Sigmoid colon (tissue), 4 donors: ENCODE results near the gene GEN1.

ENCODE experiments used
- EP300 ChIP-seq, 4 donors: sonication (generic); formaldehyde crosslinking; IDR thresholded peaks; one replicate each; pipeline ENCODE4 v1.6.1; 2017; ENCODE audit warnings: antibody characterized with exemption in 4 of 4
- POLR2A ChIP-seq, 2 donors: fragments of 450-650 bp; IDR thresholded peaks; one replicate each; pipeline ENCODE4 v1.6.1; 2016; ENCODE audit warnings: antibody characterized with exemption in 2 of 2, mild to moderate bottlenecking in 2 of 2, moderate library complexity in 2 of 2
- POLR2AphosphoS5 ChIP-seq, 4 donors: sonication (generic); formaldehyde crosslinking; IDR thresholded peaks; one replicate each; pipeline ENCODE4 v1.6.1; 2017; ENCODE audit warnings: antibody characterized with exemption in 4 of 4
- TF ChIP-seq, protein P1 (sequence below), 4 experiments: fragments of 450-650 bp in 3 of 4; fragments of 200-600 bp in 1 of 4; IDR thresholded peaks; one replicate each; pipeline ENCODE4 v1.5.1; 2016 to 2019; ENCODE audit warnings: antibody characterized with exemption in 4 of 4, mild to moderate bottlenecking in 3 of 4, moderate library complexity in 2 of 4

- TF ChIP-seq, protein P1, sequence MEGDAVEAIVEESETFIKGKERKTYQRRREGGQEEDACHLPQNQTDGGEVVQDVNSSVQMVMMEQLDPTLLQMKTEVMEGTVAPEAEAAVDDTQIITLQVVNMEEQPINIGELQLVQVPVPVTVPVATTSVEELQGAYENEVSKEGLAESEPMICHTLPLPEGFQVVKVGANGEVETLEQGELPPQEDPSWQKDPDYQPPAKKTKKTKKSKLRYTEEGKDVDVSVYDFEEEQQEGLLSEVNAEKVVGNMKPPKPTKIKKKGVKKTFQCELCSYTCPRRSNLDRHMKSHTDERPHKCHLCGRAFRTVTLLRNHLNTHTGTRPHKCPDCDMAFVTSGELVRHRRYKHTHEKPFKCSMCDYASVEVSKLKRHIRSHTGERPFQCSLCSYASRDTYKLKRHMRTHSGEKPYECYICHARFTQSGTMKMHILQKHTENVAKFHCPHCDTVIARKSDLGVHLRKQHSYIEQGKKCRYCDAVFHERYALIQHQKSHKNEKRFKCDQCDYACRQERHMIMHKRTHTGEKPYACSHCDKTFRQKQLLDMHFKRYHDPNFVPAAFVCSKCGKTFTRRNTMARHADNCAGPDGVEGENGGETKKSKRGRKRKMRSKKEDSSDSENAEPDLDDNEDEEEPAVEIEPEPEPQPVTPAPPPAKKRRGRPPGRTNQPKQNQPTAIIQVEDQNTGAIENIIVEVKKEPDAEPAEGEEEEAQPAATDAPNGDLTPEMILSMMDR (IDR thresholded peaks at IDR 0.05), result no peak
- TF ChIP-seq POLR2A (IDR thresholded peaks at IDR 0.05), result no peak
- no peak for TF ChIP-seq EP300 (IDR thresholded peaks at IDR 0.05)
- TF ChIP-seq POLR2AphosphoS5 (IDR thresholded peaks at IDR 0.05), result no peak
Observed at GRCh38 chr2:17747684-17748452, 6.1 kb upstream of the GEN1 start.
